GM12872 (cell line): ENCODE data around the gene ZNF710.

Source experiments
- CTCF ChIP-seq: IDR thresholded peaks from 3 replicates; pipeline ENCODE4 v1.5.1; 2011; ENCODE audit warnings: low read depth, mild to moderate bottlenecking, low read length, moderate library complexity; ENCODE audit not compliant: insufficient read depth

Gene ZNF710

GRCh38 chr15:90015294-90015693 lies 14.2 kb downstream of the ZNF710 start:
- TF ChIP-seq CTCF: no peak

- no peak for TF ChIP-seq CTCF
These were observed 14.6 kb downstream of the ZNF710 start for GRCh38 chr15:90015749-90016148.

- TF ChIP-seq CTCF: no peak
These were observed 15.6 kb downstream of the ZNF710 start for GRCh38 chr15:90016721-90017120.

GRCh38 chr15:90018216-90018831 lies 17.2 kb downstream of the ZNF710 start:
- TF ChIP-seq CTCF: no peak

GRCh38 chr15:90019611-90020010 lies 18.5 kb downstream of the ZNF710 start:
- TF ChIP-seq CTCF: no peak

GRCh38 chr15:90020021-90020735 lies 19.1 kb downstream of the ZNF710 start:
- TF ChIP-seq CTCF: no peak

- TF ChIP-seq CTCF: no peak
These were observed 19.9 kb downstream of the ZNF710 start for GRCh38 chr15:90020936-90021507.
